NK-92 (cell line): ENCODE results near the gene NPEPL1.
"Not testable (repeated sequence)": the region's sequence is repeated elsewhere in the genome, so short reads cannot be mapped to it uniquely, and the experiment has no call there.

Experiments used
- DNase-seq: peaks from one replicate; lab custom pipeline; 2025; ENCODE audit not compliant: unreplicated experiment; lab: John Stamatoyannopoulos, UW

NPEPL1 gene

DNA sequence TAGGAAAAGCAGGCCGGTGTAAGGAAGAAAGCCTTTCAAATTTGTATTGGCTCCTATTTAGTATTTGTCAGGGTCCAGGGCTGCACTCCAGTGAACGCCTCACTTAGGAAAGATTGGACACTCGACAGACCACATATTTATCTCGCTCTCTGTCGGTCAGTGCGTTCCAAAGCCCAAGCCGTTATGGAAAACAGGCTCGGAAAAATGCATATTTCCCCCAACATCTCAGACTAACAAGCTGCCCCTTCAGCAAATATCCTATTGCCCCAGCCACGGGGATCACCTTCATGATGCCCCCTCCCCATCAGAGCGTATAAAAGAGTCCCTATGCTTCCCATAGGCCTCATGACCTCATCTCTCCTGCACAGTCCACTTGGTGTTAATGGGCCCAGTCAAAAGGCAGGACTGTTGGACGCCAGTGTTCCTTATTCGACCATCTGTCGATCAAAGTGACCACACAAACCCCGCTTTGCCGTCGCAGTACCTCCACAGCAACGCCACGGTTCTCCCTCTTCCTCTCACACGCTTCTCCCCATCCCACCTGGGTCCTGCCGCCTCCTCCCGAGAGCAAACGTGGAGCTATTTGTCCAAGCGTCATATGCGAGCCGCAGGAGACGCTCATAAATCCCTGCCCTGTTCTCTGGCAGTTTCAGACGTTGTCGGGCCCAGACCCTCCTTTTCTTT lies 63.3 kb downstream of the NPEPL1 start:
- DNase-seq, result no peak

GRCh38 chr20:58756450-58756775 lies 63.8 kb downstream of the NPEPL1 start:
- no peak for DNase-seq

- DNase-seq, result not testable (repeated sequence)
Measured at GRCh38 chr20:58757647-58758046, 65.0 kb downstream of the NPEPL1 start.

DNA sequence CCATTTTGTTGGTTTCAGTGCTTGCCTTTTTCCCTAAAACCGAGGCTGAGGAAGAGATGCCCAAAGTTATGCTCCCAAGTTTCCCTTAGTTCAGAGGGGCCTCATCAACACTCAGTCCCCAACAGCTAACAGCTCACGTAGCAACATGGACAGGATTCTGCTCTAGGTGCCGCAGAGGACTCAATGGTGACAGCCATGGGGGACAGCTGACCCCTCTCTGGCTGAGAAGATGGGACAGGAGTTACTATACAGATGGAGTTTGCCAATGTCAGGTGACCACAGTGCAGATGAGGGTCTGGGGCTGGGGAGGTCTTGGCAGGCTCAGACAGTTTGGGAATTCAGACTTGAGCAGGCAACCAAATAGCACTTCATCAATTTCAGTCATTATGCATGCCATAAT lies 67.3 kb downstream of the NPEPL1 start:
- no peak for DNase-seq

- no peak for DNase-seq
Measured at GRCh38 chr20:58760856-58761255, 68.3 kb downstream of the NPEPL1 start.

- DNase-seq, result no peak
Measured at GRCh38 chr20:58762120-58762519, 69.5 kb downstream of the NPEPL1 start.

DNA sequence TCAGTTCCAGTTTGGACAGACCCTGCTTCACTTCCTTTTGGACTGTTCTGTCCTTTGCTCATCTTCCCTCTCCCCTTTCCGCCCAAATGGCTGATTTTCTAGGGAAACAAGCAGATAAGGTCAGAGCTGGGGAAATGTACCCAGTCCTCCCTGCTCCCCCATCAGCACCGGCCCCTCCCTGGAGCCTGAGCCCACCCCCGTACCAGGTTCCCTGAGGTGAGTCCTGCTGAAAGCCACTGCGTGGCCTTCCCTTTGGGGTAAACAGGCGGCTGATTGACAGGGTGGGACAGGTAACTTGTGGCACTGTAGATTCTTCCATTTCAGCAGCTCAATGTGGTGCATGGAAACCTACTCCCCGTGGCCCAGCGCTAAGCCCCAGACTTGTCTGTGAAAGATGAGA lies 70.5 kb downstream of the NPEPL1 start:
- no peak for DNase-seq
